GM21515 (cell line): Measurements from ENCODE around the gene EMC8.

ENCODE experiments used
- ATAC-seq: cut with Tn5 transposase; IDR thresholded peaks from one replicate; pipeline ENCODE4 v1.9.1; 2021; ENCODE audit not compliant: unreplicated experiment

Gene EMC8

GRCh38 chr16:85755929-85756768, 43.2 kb downstream of the EMC8 start:
- peak; percentile 44 for ATAC-seq

GRCh38 chr16:85754413-85754812, 44.9 kb downstream of the EMC8 start:
- ATAC-seq = no peak

GRCh38 chr16:85753976-85754375, 45.4 kb downstream of the EMC8 start:
- ATAC-seq = no peak

- ATAC-seq = no peak
Observed at GRCh38 chr16:85753559-85753958, 45.8 kb downstream of the EMC8 start.

- no peak for ATAC-seq
Observed at GRCh38 chr16:85752511-85753420, 46.6 kb downstream of the EMC8 start.

GRCh38 chr16:85751698-85752501, 47.4 kb downstream of the EMC8 start:
- ATAC-seq = no peak

- ATAC-seq = no peak
Observed at GRCh38 chr16:85750827-85751697, 48.3 kb downstream of the EMC8 start, which contains the start of gene C16orf74. Gene C16orf74, minus strand, starts transcription at chr16:85751096. Its CDS starts 15,879 bp downstream, at chr16:85735217.

- ATAC-seq = no peak
Observed at GRCh38 chr16:85750146-85750826, 49.1 kb downstream of the EMC8 start.

- ATAC-seq = no peak
Observed at GRCh38 chr16:85749771-85750145, 49.6 kb downstream of the EMC8 start.

- no peak for ATAC-seq
Observed at GRCh38 chr16:85746460-85747215, 52.7 kb downstream of the EMC8 start.

GRCh38 chr16:85738923-85739715, 60.2 kb downstream of the EMC8 start:
- no peak for ATAC-seq

GRCh38 chr16:85736921-85737320, 62.4 kb downstream of the EMC8 start:
- ATAC-seq = no peak

GRCh38 chr16:85735946-85736345, 63.4 kb downstream of the EMC8 start:
- ATAC-seq = no peak

- ATAC-seq = peak; percentile 75
Observed at GRCh38 chr16:85735225-85735635, 64.1 kb downstream of the EMC8 start.

GRCh38 chr16:85734311-85735017, 64.9 kb downstream of the EMC8 start:
- ATAC-seq = no peak

GRCh38 chr16:85733839-85734170, 65.5 kb downstream of the EMC8 start:
- ATAC-seq = no peak

- no peak for ATAC-seq
Observed at GRCh38 chr16:85733155-85733838, 66.0 kb downstream of the EMC8 start.
